NCI-H1048 (cell line): ENCODE data around the gene BBS4.
"Not testable (repeated sequence)": the region's sequence is repeated elsewhere in the genome, so short reads cannot be mapped to it uniquely, and the experiment has no call there.

Experiments used
- DNase-seq: peaks from one replicate; lab custom pipeline; 2025; lab: John Stamatoyannopoulos, UW

BBS4 gene

GRCh38 chr15:72700076-72700475 is 14.1 kb downstream of the BBS4 start:
- DNase-seq: no peak

- DNase-seq: no peak
Measured at GRCh38 chr15:72706266-72706665, 20.3 kb downstream of the BBS4 start.

GRCh38 chr15:72708551-72709303 is 22.7 kb downstream of the BBS4 start:
- not testable (repeated sequence) for DNase-seq

- peak; percentile 17 for DNase-seq
Measured at GRCh38 chr15:72722071-72722696, 36.2 kb downstream of the BBS4 start.

- DNase-seq: no peak
Measured at GRCh38 chr15:72724028-72724427, 38.0 kb downstream of the BBS4 start.

GRCh38 chr15:72725446-72725845 is 39.4 kb downstream of the BBS4 start:
- DNase-seq: no peak

- DNase-seq: not testable (repeated sequence)
Measured at GRCh38 chr15:72725851-72726250, 39.8 kb downstream of the BBS4 start.

GRCh38 chr15:72727154-72727553 is 41.1 kb downstream of the BBS4 start:
- DNase-seq: no peak

- DNase-seq: not testable (repeated sequence)
Measured at GRCh38 chr15:72728249-72728648, 42.2 kb downstream of the BBS4 start.

- no peak for DNase-seq
Measured at GRCh38 chr15:72728821-72729220, 42.8 kb downstream of the BBS4 start.

GRCh38 chr15:72732086-72732485 is 46.1 kb downstream of the BBS4 start:
- no peak for DNase-seq

- DNase-seq: no peak
Measured at GRCh38 chr15:72732516-72732915, 46.5 kb downstream of the BBS4 start.

GRCh38 chr15:72733941-72734738 is 48.1 kb downstream of the BBS4 start:
- no peak for DNase-seq

- no peak for DNase-seq
Measured at GRCh38 chr15:72735111-72735510, 49.1 kb downstream of the BBS4 start.

GRCh38 chr15:72737061-72737460 is 51.1 kb downstream of the BBS4 start:
- DNase-seq: no peak

GRCh38 chr15:72737723-72738122 is 51.7 kb downstream of the BBS4 start:
- no peak for DNase-seq

GRCh38 chr15:72740219-72740618 is 54.2 kb downstream of the BBS4 start:
- no peak for DNase-seq

GRCh38 chr15:72749700-72750099 is 63.7 kb downstream of the BBS4 start:
- no peak for DNase-seq

GRCh38 chr15:72751751-72752455 is 65.9 kb downstream of the BBS4 start:
- no peak for DNase-seq

GRCh38 chr15:72754096-72754495 is 68.1 kb downstream of the BBS4 start:
- DNase-seq: no peak

- no peak for DNase-seq
Measured at GRCh38 chr15:72758182-72758581, 72.2 kb downstream of the BBS4 start.

- no peak for DNase-seq
Measured at GRCh38 chr15:72760590-72761260, 74.7 kb downstream of the BBS4 start.
